HuH-7 (cell line): ENCODE measurements around the gene PPP1R14B.

ENCODE experiments used
- DNase-seq: peaks from one replicate; pipeline ENCODE4 v3.0.0; 2011; ENCODE audit warnings: low spot score

Gene PPP1R14B

GRCh38 chr11:64209563-64209843 is 37.2 kb downstream of the PPP1R14B start:
- DNase-seq = no peak

DNA sequence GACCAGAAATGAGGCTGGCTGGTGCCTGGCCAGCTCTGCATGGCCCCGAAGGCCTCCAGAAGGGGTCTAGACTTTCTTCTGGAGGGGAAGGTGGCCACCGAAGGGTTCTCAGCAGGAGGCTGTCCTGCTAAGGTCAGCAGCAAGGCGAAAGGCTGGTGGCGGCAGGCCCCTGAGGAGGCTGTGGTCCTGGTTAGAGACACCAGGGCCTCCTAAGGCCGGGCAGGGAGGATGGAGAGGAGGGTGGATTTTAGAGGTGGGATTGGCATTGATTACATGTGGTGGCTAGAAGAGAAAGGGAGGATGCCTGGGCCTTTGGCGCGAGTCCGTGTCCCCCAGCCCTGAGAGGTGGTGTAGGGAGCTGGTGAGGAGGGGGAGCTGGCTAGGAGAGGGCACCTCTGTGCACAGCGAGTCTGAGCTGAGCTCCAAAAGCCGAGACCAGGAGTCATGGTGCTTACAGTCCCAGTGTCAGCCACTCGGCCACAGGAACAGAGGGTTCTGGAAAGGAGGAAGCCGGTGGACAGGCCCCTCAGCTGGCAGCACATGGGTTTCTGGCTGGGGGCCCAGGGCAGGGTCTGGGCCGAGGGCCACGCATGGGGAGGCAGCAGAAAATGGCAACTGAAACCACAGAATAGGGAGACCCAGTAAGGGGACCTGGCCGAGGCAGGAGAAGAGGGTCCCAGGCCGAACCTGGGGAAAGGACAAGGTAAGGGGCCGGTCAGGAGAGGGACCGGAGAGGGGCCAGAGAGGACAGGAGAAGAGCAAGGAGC is 37.8 kb downstream of the PPP1R14B start:
- no peak for DNase-seq

- no peak for DNase-seq
Measured at GRCh38 chr11:64208086-64208795, 38.5 kb downstream of the PPP1R14B start.

- no peak for DNase-seq
Measured at GRCh38 chr11:64207256-64208085, 39.3 kb downstream of the PPP1R14B start.

DNA sequence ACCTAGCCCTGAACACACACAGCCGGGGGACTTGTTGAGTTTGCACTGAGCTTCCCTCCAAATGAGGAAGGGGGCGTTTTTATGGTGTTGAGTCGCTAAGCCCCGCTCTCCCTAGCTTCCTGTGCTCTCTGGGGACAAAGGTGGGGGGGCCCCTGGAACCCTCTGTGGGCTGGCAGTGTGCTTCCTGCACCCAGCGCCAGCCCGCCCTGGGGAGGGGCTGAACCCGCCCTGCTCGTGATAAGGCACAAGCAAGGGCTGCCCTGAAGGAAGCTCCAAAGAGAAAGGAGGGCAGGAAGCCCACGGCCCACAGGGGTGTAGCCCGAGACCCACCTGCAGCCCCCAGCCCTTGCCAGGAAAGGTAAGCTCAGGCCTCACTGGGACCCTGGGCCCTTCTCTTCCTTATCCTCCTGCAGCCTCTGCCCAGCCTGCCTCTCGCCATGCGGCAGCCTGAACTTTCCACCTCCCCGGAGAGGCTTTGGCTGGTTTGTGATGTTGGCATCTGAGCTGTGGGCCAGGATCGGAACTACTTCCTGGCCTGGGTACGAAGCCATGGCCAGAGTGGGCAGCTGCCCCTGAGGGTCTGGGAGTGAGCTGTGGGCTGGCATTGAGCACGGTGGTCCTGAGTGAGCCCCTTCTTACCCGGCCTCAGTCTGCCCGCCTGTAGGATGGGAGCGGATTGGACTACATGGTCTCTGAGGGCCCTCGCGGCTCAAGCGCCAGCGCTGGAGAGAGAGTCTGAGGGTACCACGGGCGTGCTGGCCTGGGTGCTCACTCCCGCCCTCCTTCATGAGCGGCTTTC is 40.1 kb downstream of the PPP1R14B start, which contains the start of gene FERMT3:
Gene FERMT3, plus strand, starts transcription at position 265 of the 799 bp plus-strand sequence. CDS start 644 bp downstream, outside the sequence.
- DNase-seq = no peak

DNA sequence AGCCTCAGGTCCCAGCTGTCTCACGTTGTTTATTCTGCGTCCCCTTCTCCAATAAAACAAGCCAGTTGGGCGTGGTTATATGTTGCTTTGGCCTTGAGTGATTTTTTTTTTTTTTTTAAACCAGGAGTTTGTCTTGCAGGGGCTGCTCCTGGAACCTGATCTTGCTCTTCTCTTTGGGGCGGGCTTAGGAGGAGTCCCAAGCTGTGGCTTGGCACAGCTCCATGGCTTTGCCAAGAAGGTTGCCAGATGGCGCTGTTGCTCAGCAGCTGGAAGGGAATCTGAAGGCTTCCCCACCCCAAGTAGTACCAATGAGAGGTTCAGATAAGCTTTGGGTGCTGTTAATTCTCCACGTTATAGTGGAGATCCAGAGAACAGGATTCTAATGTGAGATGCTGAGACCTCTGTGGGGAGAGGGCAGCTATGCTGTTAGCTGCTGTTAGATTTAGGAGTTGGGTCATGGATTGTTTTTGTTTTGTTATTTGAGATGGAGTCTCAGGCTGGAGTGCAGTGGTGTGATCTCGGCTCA is 42.2 kb downstream of the PPP1R14B start:
- DNase-seq = peak; percentile 73

- DNase-seq = no peak
Measured at GRCh38 chr11:64204080-64204440, 42.7 kb downstream of the PPP1R14B start.

GRCh38 chr11:64203421-64204079 is 43.2 kb downstream of the PPP1R14B start:
- DNase-seq = no peak

DNA sequence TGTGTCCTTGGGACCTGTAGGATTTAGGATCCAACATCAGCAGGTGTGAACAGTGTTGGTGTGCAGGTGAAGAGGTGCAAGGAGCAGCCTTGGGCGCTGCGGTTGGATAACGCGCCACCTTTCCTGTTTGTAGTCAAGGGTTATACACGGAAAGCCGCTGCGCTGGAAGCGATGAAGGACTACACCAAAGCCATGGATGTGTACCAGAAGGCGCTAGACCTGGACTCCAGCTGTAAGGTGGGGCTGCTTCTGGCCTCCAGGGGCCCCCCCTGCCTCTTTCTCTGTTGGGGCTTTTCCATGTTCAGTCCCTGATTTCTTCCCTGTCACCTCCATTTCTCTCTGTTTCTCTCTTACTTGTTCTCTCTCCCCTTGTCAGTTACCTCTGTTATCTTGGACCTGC is 43.8 kb downstream of the PPP1R14B start:
- DNase-seq = no peak

GRCh38 chr11:64201543-64201942 is 45.2 kb downstream of the PPP1R14B start:
- DNase-seq = no peak

DNA sequence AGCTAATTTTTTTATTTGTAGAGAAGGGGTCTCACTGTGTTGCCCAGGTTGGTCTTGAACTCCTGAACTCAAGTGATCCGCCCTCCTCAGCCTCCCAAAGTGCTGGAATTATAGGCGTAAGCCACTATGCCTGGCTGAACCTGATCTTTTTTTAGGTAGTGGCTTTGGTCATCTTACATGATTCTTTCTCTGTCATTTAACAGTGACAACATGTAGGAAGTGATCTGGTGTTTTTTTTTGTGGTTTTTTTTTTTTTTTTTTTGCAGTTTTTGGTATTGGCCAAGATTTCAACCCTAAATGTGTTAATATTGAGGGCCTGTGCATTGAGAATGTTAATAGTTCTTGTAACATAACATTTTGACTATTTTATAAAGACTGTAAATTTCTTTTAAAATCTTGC is 48.2 kb downstream of the PPP1R14B start:
- no peak for DNase-seq

- no peak for DNase-seq
Measured at GRCh38 chr11:64196626-64197025, 50.1 kb downstream of the PPP1R14B start.
